HUDEP-2 (cell line): ENCODE data around the gene SP140.
"Not testable (repeated sequence)": the region's sequence is repeated elsewhere in the genome, so short reads cannot be mapped to it uniquely, and the experiment has no call there.

Source experiments
- DNase-seq, 76 experiments: peaks; one replicate each; lab custom pipeline; 2025; ENCODE audit not compliant: unreplicated experiment in 76 of 76; lab: John Stamatoyannopoulos, UW

The SP140 gene

GRCh38 chr2:230224458-230224857 is 1.1 kb upstream of the SP140 start:
- DNase-seq: no peak

GRCh38 chr2:230226051-230226551 is 565 bp downstream of the SP140 start:
- no peak for DNase-seq

GRCh38 chr2:230227216-230227615 is 1.7 kb downstream of the SP140 start:
- DNase-seq: no peak

GRCh38 chr2:230230087-230230486 is 4.6 kb downstream of the SP140 start:
- DNase-seq: no peak

- no peak for DNase-seq
These were observed 5.1 kb downstream of the SP140 start for GRCh38 chr2:230230496-230231200.

GRCh38 chr2:230231251-230231650 is 5.7 kb downstream of the SP140 start:
- DNase-seq: no peak

- no peak for DNase-seq
These were observed 8.7 kb downstream of the SP140 start for GRCh38 chr2:230234122-230234722.

- no peak for DNase-seq
These were observed 9.3 kb downstream of the SP140 start for GRCh38 chr2:230234845-230235244.

GRCh38 chr2:230244211-230244610 is 18.7 kb downstream of the SP140 start:
- DNase-seq: no peak

GRCh38 chr2:230246206-230246605 is 20.7 kb downstream of the SP140 start:
- DNase-seq: no peak

- no peak for DNase-seq
These were observed 24.7 kb downstream of the SP140 start for GRCh38 chr2:230250231-230250630.

GRCh38 chr2:230254152-230254881 is 28.8 kb downstream of the SP140 start:
- DNase-seq: no peak

GRCh38 chr2:230256733-230257332 is 31.3 kb downstream of the SP140 start:
- DNase-seq: no peak

- DNase-seq: no peak
These were observed 32.9 kb downstream of the SP140 start for GRCh38 chr2:230258483-230258882.

- no peak for DNase-seq
These were observed 36.7 kb downstream of the SP140 start for GRCh38 chr2:230262246-230262645.

GRCh38 chr2:230264945-230265344 is 39.4 kb downstream of the SP140 start:
- not testable (repeated sequence) for DNase-seq

- no peak for DNase-seq
These were observed 41.1 kb downstream of the SP140 start for GRCh38 chr2:230266638-230267037.

- DNase-seq: no peak
These were observed 41.5 kb downstream of the SP140 start for GRCh38 chr2:230267059-230267458.

GRCh38 chr2:230267556-230267955 is 42.0 kb downstream of the SP140 start:
- DNase-seq: no peak

- no peak for DNase-seq
These were observed 43.2 kb downstream of the SP140 start for GRCh38 chr2:230268606-230269243.

GRCh38 chr2:230269715-230270114 is 44.2 kb downstream of the SP140 start:
- DNase-seq: no peak
